ENCODE measurements around the gene WDR76.

Gene WDR76

GRCh38 chr15:43873651-43874050, 46.8 kb downstream of the WDR76 start:
- in situ Hi-C loops (cut with MboI; ENCODE audit: low sequenced_read_pairs), result no loop called here

GRCh38 chr15:43876872-43877271, 50.1 kb downstream of the WDR76 start:
- in situ Hi-C loops (cut with MboI; ENCODE audit: low sequenced_read_pairs), result no loop called here

- in situ Hi-C loops (cut with MboI; ENCODE audit: low sequenced_read_pairs), result no loop called here
Observed at GRCh38 chr15:43877371-43877770, 50.6 kb downstream of the WDR76 start.

GRCh38 chr15:43878446-43878845, 51.6 kb downstream of the WDR76 start:
- in situ Hi-C loops (cut with MboI; ENCODE audit: low sequenced_read_pairs), result no loop called here

GRCh38 chr15:43879386-43880355, 52.9 kb downstream of the WDR76 start:
- in situ Hi-C loops (cut with MboI; ENCODE audit: low sequenced_read_pairs), result no loop called here

- in situ Hi-C loops (cut with MboI; ENCODE audit: low sequenced_read_pairs), result no loop called here
Observed at GRCh38 chr15:43880406-43881194, 53.8 kb downstream of the WDR76 start.

GRCh38 chr15:43881245-43881644, 54.4 kb downstream of the WDR76 start:
- in situ Hi-C loops (cut with MboI; ENCODE audit: low sequenced_read_pairs), result no loop called here

- in situ Hi-C loops (cut with MboI; ENCODE audit: low sequenced_read_pairs), result no loop called here
Observed at GRCh38 chr15:43881944-43882343, 55.1 kb downstream of the WDR76 start.

GRCh38 chr15:43883571-43883970, 56.8 kb downstream of the WDR76 start:
- in situ Hi-C loops (cut with MboI; ENCODE audit: low sequenced_read_pairs), result no loop called here

- in situ Hi-C loops (cut with MboI; ENCODE audit: low sequenced_read_pairs), result no loop called here
Observed at GRCh38 chr15:43886558-43886957, 59.8 kb downstream of the WDR76 start.

GRCh38 chr15:43887901-43888300, 61.1 kb downstream of the WDR76 start:
- in situ Hi-C loops (cut with MboI; ENCODE audit: low sequenced_read_pairs), result no loop called here

- in situ Hi-C loops (cut with MboI; ENCODE audit: low sequenced_read_pairs), result no loop called here
Observed at GRCh38 chr15:43889042-43889441, 62.2 kb downstream of the WDR76 start.

- in situ Hi-C loops (cut with MboI; ENCODE audit: low sequenced_read_pairs), result no loop called here
Observed at GRCh38 chr15:43893956-43894355, 67.2 kb downstream of the WDR76 start.

GRCh38 chr15:43895586-43895985, 68.8 kb downstream of the WDR76 start:
- in situ Hi-C loops (cut with MboI; ENCODE audit: low sequenced_read_pairs), result no loop called here

- in situ Hi-C loops (cut with MboI; ENCODE audit: low sequenced_read_pairs), result no loop called here
Observed at GRCh38 chr15:43896543-43896942, 69.7 kb downstream of the WDR76 start.

GRCh38 chr15:43898891-43899290, 72.1 kb downstream of the WDR76 start:
- in situ Hi-C loops (cut with MboI; ENCODE audit: low sequenced_read_pairs), result no loop called here

GRCh38 chr15:43899928-43900327, 73.1 kb downstream of the WDR76 start:
- in situ Hi-C loops (cut with MboI; ENCODE audit: low sequenced_read_pairs), result no loop called here

- in situ Hi-C loops (cut with MboI; ENCODE audit: low sequenced_read_pairs), result no loop called here
Observed at GRCh38 chr15:43900996-43901395, 74.2 kb downstream of the WDR76 start.

GRCh38 chr15:43901495-43901894, 74.7 kb downstream of the WDR76 start:
- in situ Hi-C loops (cut with MboI; ENCODE audit: low sequenced_read_pairs), result no loop called here

GRCh38 chr15:43903864-43904290, 77.1 kb downstream of the WDR76 start:
- in situ Hi-C loops (cut with MboI; ENCODE audit: low sequenced_read_pairs), result no loop called here

- in situ Hi-C loops (cut with MboI; ENCODE audit: low sequenced_read_pairs), result no loop called here
Observed at GRCh38 chr15:43905755-43906154, 79.0 kb downstream of the WDR76 start.

Data from hTERT RPE-1 (cell line).